SK-N-SH treated with all-trans-retinoic acid at 6 μM for 48 hours (cell line): Measurements from ENCODE around the gene ECM1.

Experiments used
- ATAC-seq: fragments of 200-7000 bp; cut with Tn5 transposase; 3 replicates; pipeline ENCODE4 v1.9.1; 2020; ENCODE audit warnings: mild to moderate bottlenecking, moderate library complexity
- BACH2 ChIP-seq: fragments of 250-450 bp; sonication (Bioruptor Pico); IDR thresholded peaks from 2 replicates; pipeline ENCODE4 v1.9.0; 2021; ENCODE audit warnings: mild to moderate bottlenecking, borderline replicate concordance
- CSDC2 ChIP-seq: fragments of 250-450 bp; sonication (Bioruptor Pico); IDR thresholded peaks from 2 replicates; pipeline ENCODE4 v1.5.0; 2020; ENCODE audit warnings: mild to moderate bottlenecking, moderate library complexity
- CSRNP3 ChIP-seq: fragments of 250-450 bp; sonication (Bioruptor Pico); IDR thresholded peaks from 2 replicates; pipeline ENCODE4 v1.5.1; 2021; ENCODE audit warnings: mild to moderate bottlenecking, moderate library complexity
- ESRRG ChIP-seq: fragments of 250-450 bp; sonication (Bioruptor Pico); IDR thresholded peaks from 2 replicates; pipeline ENCODE4 v1.6.1; 2021; ENCODE audit warnings: mild to moderate bottlenecking
- GLIS3 ChIP-seq: fragments of 250-450 bp; sonication (Bioruptor Pico); IDR thresholded peaks from 2 replicates; pipeline ENCODE4 v1.5.0; 2020; ENCODE audit warnings: mild to moderate bottlenecking, moderate library complexity
- ISL1 ChIP-seq: fragments of 250-450 bp; sonication (Bioruptor Pico); IDR thresholded peaks from 2 replicates; pipeline ENCODE4 v2.1.2; 2022; ENCODE audit warnings: mild to moderate bottlenecking, moderate library complexity
- OSR1 ChIP-seq: fragments of 250-450 bp; sonication (Bioruptor Pico); IDR thresholded peaks from 2 replicates; pipeline ENCODE4 v1.8.0; 2022; ENCODE audit warnings: moderate library complexity, mild to moderate bottlenecking, inconsistent platforms
- PATZ1 ChIP-seq: fragments of 250-450 bp; sonication (Bioruptor Pico); IDR thresholded peaks from 2 replicates; pipeline ENCODE4 v1.8.0; 2020; ENCODE audit warnings: mild to moderate bottlenecking, moderate library complexity, borderline replicate concordance
- POU6F1 ChIP-seq: fragments of 250-450 bp; sonication (Bioruptor Pico); IDR thresholded peaks from 2 replicates; pipeline ENCODE4 v1.8.0; 2021; ENCODE audit warnings: low read depth, mild to moderate bottlenecking, moderate library complexity, borderline replicate concordance
- PPARA ChIP-seq: fragments of 250-450 bp; sonication (Bioruptor Pico); IDR thresholded peaks from 2 replicates; pipeline ENCODE4 v1.5.0; 2020; ENCODE audit warnings: mild to moderate bottlenecking, borderline replicate concordance
- RARB ChIP-seq: fragments of 250-450 bp; sonication (Bioruptor Pico); IDR thresholded peaks from 2 replicates; pipeline ENCODE4 v1.8.0; 2021; ENCODE audit warnings: mild to moderate bottlenecking, moderate library complexity
- SNAI2 ChIP-seq: fragments of 250-450 bp; sonication (Bioruptor Pico); IDR thresholded peaks from 2 replicates; pipeline ENCODE4 v1.5.0; 2020; ENCODE audit warnings: mild to moderate bottlenecking, moderate library complexity
- TOX ChIP-seq: fragments of 250-450 bp; sonication (Bioruptor Pico); IDR thresholded peaks from 2 replicates; pipeline ENCODE4 v1.8.0; 2021; ENCODE audit warnings: mild to moderate bottlenecking, moderate library complexity, borderline replicate concordance
- ZFP3 ChIP-seq: fragments of 250-450 bp; sonication (Bioruptor Pico); IDR thresholded peaks from 2 replicates; pipeline ENCODE4 v1.5.0; 2020; ENCODE audit warnings: mild to moderate bottlenecking, moderate library complexity
- ZFP30 ChIP-seq: fragments of 450-650 bp; formaldehyde crosslinking; IDR thresholded peaks from 2 replicates; pipeline ENCODE4 v1.5.0; 2022; ENCODE audit warnings: mild to moderate bottlenecking, moderate library complexity
- ZNF565 ChIP-seq: fragments of 450-650 bp; formaldehyde crosslinking; conservative IDR thresholded peaks from 2 replicates; pipeline ENCODE4 v1.5.0; 2020; ENCODE audit warnings: low read depth, mild to moderate bottlenecking, moderate library complexity
- ZNF8 ChIP-seq: fragments of 450-650 bp; formaldehyde crosslinking; IDR thresholded peaks from 2 replicates; pipeline ENCODE4 v1.5.0; 2020; ENCODE audit warnings: mild to moderate bottlenecking, moderate library complexity

The ECM1 gene

GRCh38 chr1:150498342-150498741, 9.6 kb upstream of the ECM1 start:
- no peak for ATAC-seq
- TF ChIP-seq ISL1 (CRISPR knock-in tag) (no peak), ESRRG (CRISPR knock-in tag) (no peak), BACH2 (CRISPR knock-in tag) (no peak), CSDC2 (no peak), CSRNP3 (no peak), ZNF8 (CRISPR knock-in tag) (no peak)

- no peak for ATAC-seq
- TF ChIP-seq ZFP3 (CRISPR knock-in tag) (no peak), POU6F1 (CRISPR knock-in tag) (no peak)
These were observed 2.5 kb upstream of the ECM1 start for GRCh38 chr1:150505431-150505830.

- no peak for TF ChIP-seq CSRNP3
- TF ChIP-seq PATZ1 (CRISPR knock-in tag) = no peak
- TF ChIP-seq RARB (CRISPR knock-in tag) = no peak
- TF ChIP-seq GLIS3 (CRISPR knock-in tag) = no peak
- TF ChIP-seq ZFP3 (CRISPR knock-in tag) = no peak
- no peak for TF ChIP-seq POU6F1 (CRISPR knock-in tag)
- TF ChIP-seq CSDC2 = no peak
- no peak for TF ChIP-seq OSR1 (CRISPR knock-in tag)
- TF ChIP-seq ESRRG (CRISPR knock-in tag) = no peak
- TF ChIP-seq ZFP30 = no peak
- ATAC-seq = no peak; the same call in 2 of the 3 replicates
These were observed 1.1 kb downstream of the ECM1 start for GRCh38 chr1:150508982-150509381.

- no peak for TF ChIP-seq ESRRG (CRISPR knock-in tag)
- no peak for TF ChIP-seq PATZ1 (CRISPR knock-in tag)
- TF ChIP-seq RARB (CRISPR knock-in tag) = no peak
- TF ChIP-seq PPARA (CRISPR knock-in tag) = no peak
- TF ChIP-seq ISL1 (CRISPR knock-in tag) = no peak
- no peak for TF ChIP-seq TOX (CRISPR knock-in tag)
- no peak for TF ChIP-seq GLIS3 (CRISPR knock-in tag)
- no peak for TF ChIP-seq ZNF565 (CRISPR knock-in tag)
- no peak for TF ChIP-seq SNAI2
- TF ChIP-seq OSR1 (CRISPR knock-in tag) = no peak
- TF ChIP-seq CSDC2 = no peak
- TF ChIP-seq POU6F1 (CRISPR knock-in tag) = no peak
- TF ChIP-seq ZNF8 (CRISPR knock-in tag) = no peak
- no peak for ATAC-seq
These were observed 3.6 kb downstream of the ECM1 start for GRCh38 chr1:150511551-150511950.
